HCT116 (cell line): Measurements from ENCODE around the gene AIFM2. TPM values are rescaled to one million over a fixed set of nuclear protein-coding genes. Genes with fewer than 3 reads are reported as not detected.

Experiments used
- ATAC-seq: fragments of 200-7000 bp; cut with Tn5 transposase; 2 replicates; pipeline ENCODE4 v1.9.1; 2020; ENCODE audit warnings: mild to moderate bottlenecking, moderate library complexity
- BruUV-seq: library from RNA; stranded (reverse); fragments of 400-500 nt; replicated peaks from 2 replicates; lab custom pipeline; 2021; lab: Mats Ljungman, UMichigan
- CTCF ChIA-PET: fragments of 300-600 bp; sonication (Branson Sonifier 250); formaldehyde crosslinking; loops from one replicate; lab custom pipeline; 2021; ENCODE audit warnings: antibody characterized with exemption; lab: Charles Lee
- POLR2A ChIA-PET: fragments of 300-600, 350-600 bp; sonication (Branson Sonifier 250); formaldehyde crosslinking; loops from one replicate; lab custom pipeline; 2021; ENCODE audit warnings: antibody characterized with exemption; lab: Charles Lee
- RAD21 ChIA-PET, 2 experiments: fragments of 300-600 bp; sonication (Branson Sonifier 250); formaldehyde crosslinking; loops; one replicate each; lab custom pipeline; 2023; ENCODE audit warnings: low total read pairs in 2 of 2; ENCODE audit not compliant: uncharacterized antibody in 2 of 2, unreplicated experiment in 2 of 2, low non-redundant PET in 1 of 2; lab: Charles Lee
- DNase-seq: peaks from one replicate; pipeline ENCODE4 v3.0.0-alpha.2; 2010; ENCODE audit warnings: low read depth, low spot score
- H2AFZ ChIP-seq: fragments of 200-600 bp; shearing (Covaris generic), sonication (generic); 2 replicates; pipeline ENCODE4 v1.6.1; 2017; ENCODE audit warnings: low read depth, mixed run types, mixed read lengths, antibody characterized with exemption, low read length; ENCODE audit not compliant: poor library complexity, severe bottlenecking
- H3K27ac ChIP-seq: 2 replicates; pipeline ENCODE4 v1.5.1; 2012; ENCODE audit warnings: low read depth, low read length
- H3K27me3 ChIP-seq: fragments of 200-600 bp; sonication (generic); 2 replicates; pipeline ENCODE4 v1.6.1; 2016; ENCODE audit warnings: mixed run types, low read length, mixed read lengths; ENCODE audit not compliant: insufficient read depth
- H3K36me3 ChIP-seq, 2 experiments: fragments of 200-500 bp in 1 of 2; fragments of 200-600 bp in 1 of 2; sonication (Bioruptor generic) in 1 of 2; sonication (generic) in 1 of 2; 2 replicates each; pipeline versions ENCODE4 v1.5.1 to v1.6.1; 2014 to 2016; ENCODE audit warnings: low read length in 2 of 2, inconsistent platforms in 1 of 2, mixed read lengths in 1 of 2, mixed run types in 1 of 2; ENCODE audit not compliant: insufficient read depth in 2 of 2, control insufficient read depth in 1 of 2
- H3K4me1 ChIP-seq, 2 experiments: fragments of 200-600 bp in 1 of 2; sonication (generic) in 1 of 2; 2 replicates each; pipeline versions ENCODE4 v1.5.1 to v1.6.1; 2012 to 2017; ENCODE audit warnings: low read length in 2 of 2, inconsistent platforms in 1 of 2, mild to moderate bottlenecking in 1 of 2, mixed read lengths in 1 of 2, mixed run types in 1 of 2, moderate library complexity in 1 of 2; ENCODE audit not compliant: insufficient read depth in 2 of 2, control insufficient read depth in 1 of 2
- H3K4me2 ChIP-seq: fragments of 200-600 bp; sonication (generic); 2 replicates; pipeline ENCODE4 v1.6.1; 2017; ENCODE audit warnings: mixed run types, low read length, mixed read lengths
- H3K4me3 ChIP-seq, 2 experiments: fragments of 200-600 bp in 1 of 2; sonication (generic) in 1 of 2; replicated peaks in 1 of 2; 2 replicates each; pipeline ENCODE4 v1.5.1; 2011 to 2016; ENCODE audit warnings: low read length in 2 of 2, control low read depth in 1 of 2, low read depth in 1 of 2, mild to moderate bottlenecking in 1 of 2, mixed read lengths in 1 of 2, mixed run types in 1 of 2
- H3K79me2 ChIP-seq: fragments of 200-600 bp; sonication (generic); 2 replicates; pipeline ENCODE4 v1.6.1; 2017; ENCODE audit warnings: mild to moderate bottlenecking, mixed run types, low read length, moderate library complexity, mixed read lengths; ENCODE audit not compliant: insufficient read depth
- H3K9ac ChIP-seq: fragments of 200-600 bp; sonication (generic); 2 replicates; pipeline ENCODE4 v1.6.1; 2016; ENCODE audit warnings: low read length, mixed read lengths
- H3K9me2 ChIP-seq: fragments of 200-600 bp; sonication (generic), shearing (Covaris generic); 2 replicates; pipeline ENCODE4 v1.6.1; 2017; ENCODE audit warnings: mixed run types, mild to moderate bottlenecking, moderate library complexity; ENCODE audit not compliant: insufficient read depth
- H3K9me3 ChIP-seq, 2 experiments: fragments of 200-500 bp in 1 of 2; fragments of 200-600 bp in 1 of 2; sonication (Bioruptor generic) in 1 of 2; sonication (generic) in 1 of 2; 2 replicates each; pipeline ENCODE4 v1.6.1; 2014 to 2017; ENCODE audit warnings: low read length in 2 of 2, mixed read lengths in 2 of 2, inconsistent platforms in 1 of 2, low read depth in 1 of 2, mild to moderate bottlenecking in 1 of 2, mixed run types in 1 of 2, moderate library complexity in 1 of 2; ENCODE audit not compliant: control insufficient read depth in 1 of 2, insufficient read depth in 1 of 2
- H4K20me1 ChIP-seq: fragments of 200-600 bp; sonication (generic), shearing (Covaris generic); 2 replicates; pipeline ENCODE4 v1.6.1; 2017; ENCODE audit warnings: mixed run types, mild to moderate bottlenecking, moderate library complexity; ENCODE audit not compliant: insufficient read depth
- JUND ChIP-seq: IDR thresholded peaks from 2 replicates; pipeline ENCODE4 v1.6.1; 2012
- POLR2AphosphoS5 ChIP-seq: IDR thresholded peaks from 2 replicates; pipeline ENCODE4 v1.6.1; 2011; ENCODE audit warnings: mild to moderate bottlenecking, low read depth, low read length, moderate library complexity
- REST ChIP-seq: IDR thresholded peaks from 2 replicates; pipeline ENCODE4 v1.6.1; 2012; ENCODE audit warnings: low read depth
- TCF7L2 ChIP-seq: IDR thresholded peaks from 2 replicates; pipeline ENCODE4 v1.7.0; 2011; ENCODE audit warnings: borderline replicate concordance, inconsistent platforms; ENCODE audit not compliant: insufficient read depth, insufficient read length; ENCODE audit errors: extremely low read depth
- intact Hi-C: fragments of 100-400 bp; cut with micrococcal nuclease; formaldehyde crosslinking; loops from 2 replicates; pipeline ENCODE4 v1.10.0; 2022
- total RNA-seq: library from RNA; stranded (reverse); gene quantifications from one replicate; pipeline ENCODE4 v1.2.1, GENCODE V29; 2021; ENCODE audit not compliant: unreplicated experiment

The AIFM2 gene
- total RNA-seq, 1 experiment from 2014 or later = 20.0 TPM

- Histone ChIP-seq H3K79me2 (no peaks in the 10 kb centered on the region), H3K4me1 (no peaks in the 10 kb centered on the region), H3K9ac (no peak overlapping the region), H3K4me3 (no peak overlapping the region), H2AFZ (no peak overlapping the region), H4K20me1 (no peaks in the 10 kb centered on the region), H3K27me3 (no peaks in the 10 kb centered on the region), H3K36me3 (peaks cover 7% of the 10 kb centered on the region in 2 experiments; a peak in 2 of 4 replicates), H3K4me2 (no peak overlapping the region), H3K9me3 (no peaks in the 10 kb centered on the region), H3K9me2 (no peaks in the 10 kb centered on the region), H3K27ac (no peak overlapping the region)
- ChIA-PET CTCF (no interaction called here), RAD21 (no interaction called here), POLR2A (no interaction called here)
- ATAC-seq = no peak
- DNase-seq = no peak
- BruUV-seq = no TSS peak
- TF ChIP-seq POLR2AphosphoS5 (no peak), TCF7L2 (no peak), REST (no peak), JUND (no peak)
- intact Hi-C loops = no loop called here
Observed at GRCh38 chr10:70087616-70088307, 44.9 kb downstream of the AIFM2 start.
